Measurements from ENCODE around the gene REEP6.

The REEP6 gene

DNA sequence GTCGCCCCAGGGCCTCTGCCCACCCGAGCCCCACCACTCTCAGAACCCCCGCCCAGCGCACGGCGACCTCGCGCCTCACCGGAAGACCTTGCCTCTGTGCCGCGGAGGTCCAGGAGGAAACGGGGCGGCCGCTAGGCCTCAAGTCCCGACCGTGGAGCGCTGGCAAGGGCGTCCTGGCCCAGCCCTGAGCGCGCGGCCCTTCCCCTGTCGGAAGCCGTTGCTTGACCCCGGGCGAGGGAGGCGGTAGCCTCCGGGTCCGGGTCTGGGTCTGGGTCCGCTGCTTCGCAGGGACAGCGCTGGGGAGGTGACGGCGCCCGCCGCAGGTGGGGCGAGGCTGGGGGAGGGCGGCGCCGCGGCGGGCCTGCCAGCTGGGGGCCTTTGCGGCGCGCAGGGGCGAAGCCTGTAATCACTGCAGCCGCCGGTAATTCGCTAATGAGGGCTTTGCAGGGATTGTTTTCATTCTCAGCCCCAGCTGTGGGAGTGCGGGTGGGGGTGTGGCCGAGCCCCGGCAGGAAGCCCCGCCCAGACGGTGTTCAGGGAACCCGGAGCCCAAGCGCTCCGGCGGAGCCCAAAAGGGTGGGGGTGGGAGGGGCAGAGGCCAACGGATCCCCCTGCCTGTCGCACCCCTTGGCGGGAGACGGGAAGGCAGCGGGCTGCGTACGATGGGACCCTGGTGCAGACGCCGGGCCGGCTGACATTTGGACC, 20.5 kb upstream of the REEP6 start:
- peak; percentile 26 for DNase-seq (ENCODE audit: low read depth)
- TF ChIP-seq, protein P1, sequence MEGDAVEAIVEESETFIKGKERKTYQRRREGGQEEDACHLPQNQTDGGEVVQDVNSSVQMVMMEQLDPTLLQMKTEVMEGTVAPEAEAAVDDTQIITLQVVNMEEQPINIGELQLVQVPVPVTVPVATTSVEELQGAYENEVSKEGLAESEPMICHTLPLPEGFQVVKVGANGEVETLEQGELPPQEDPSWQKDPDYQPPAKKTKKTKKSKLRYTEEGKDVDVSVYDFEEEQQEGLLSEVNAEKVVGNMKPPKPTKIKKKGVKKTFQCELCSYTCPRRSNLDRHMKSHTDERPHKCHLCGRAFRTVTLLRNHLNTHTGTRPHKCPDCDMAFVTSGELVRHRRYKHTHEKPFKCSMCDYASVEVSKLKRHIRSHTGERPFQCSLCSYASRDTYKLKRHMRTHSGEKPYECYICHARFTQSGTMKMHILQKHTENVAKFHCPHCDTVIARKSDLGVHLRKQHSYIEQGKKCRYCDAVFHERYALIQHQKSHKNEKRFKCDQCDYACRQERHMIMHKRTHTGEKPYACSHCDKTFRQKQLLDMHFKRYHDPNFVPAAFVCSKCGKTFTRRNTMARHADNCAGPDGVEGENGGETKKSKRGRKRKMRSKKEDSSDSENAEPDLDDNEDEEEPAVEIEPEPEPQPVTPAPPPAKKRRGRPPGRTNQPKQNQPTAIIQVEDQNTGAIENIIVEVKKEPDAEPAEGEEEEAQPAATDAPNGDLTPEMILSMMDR (conservative IDR thresholded peaks at IDR 0.05; ENCODE audit: low read length): no peak
- H3K4me3 ChIP-seq (ENCODE audit: low read length): peak overlapping the region; percentile 44

GRCh38 chr19:1471010-1471514, 19.9 kb upstream of the REEP6 start:
- peak overlapping the region; percentile 44 for H3K4me3 ChIP-seq (ENCODE audit: low read length)
- TF ChIP-seq, protein P1 (conservative IDR thresholded peaks at IDR 0.05; ENCODE audit: low read length): no peak
- no peak for DNase-seq (ENCODE audit: low read depth)

- no peak for DNase-seq (ENCODE audit: low read depth)
- TF ChIP-seq, protein P1 (conservative IDR thresholded peaks at IDR 0.05; ENCODE audit: low read length): peak; percentile 25
- H3K4me3 ChIP-seq (ENCODE audit: low read length): no peak overlapping the region
Observed at GRCh38 chr19:1471515-1472160, 19.3 kb upstream of the REEP6 start.

- TF ChIP-seq, protein P1 (conservative IDR thresholded peaks at IDR 0.05; ENCODE audit: low read length): no peak
- DNase-seq (ENCODE audit: low read depth): no peak
- no peak overlapping the region for H3K4me3 ChIP-seq (ENCODE audit: low read length)
Observed at GRCh38 chr19:1472231-1473084, 18.5 kb upstream of the REEP6 start.

GRCh38 chr19:1473085-1473851, 17.7 kb upstream of the REEP6 start:
- TF ChIP-seq, protein P1 (conservative IDR thresholded peaks at IDR 0.05; ENCODE audit: low read length): no peak
- DNase-seq (ENCODE audit: low read depth): no peak
- no peak overlapping the region for H3K4me3 ChIP-seq (ENCODE audit: low read length)

- TF ChIP-seq, protein P1 (conservative IDR thresholded peaks at IDR 0.05; ENCODE audit: low read length): no peak
- no peak overlapping the region for H3K4me3 ChIP-seq (ENCODE audit: low read length)
- DNase-seq (ENCODE audit: low read depth): no peak
Observed at GRCh38 chr19:1474011-1474764, 16.8 kb upstream of the REEP6 start.
